ENCODE data around the gene ZNF483.
"Not testable (repeated sequence)": the region's sequence is repeated elsewhere in the genome, so short reads cannot be mapped to it uniquely, and the experiment has no call there.

ZNF483 gene

GRCh38 chr9:111615928-111616327 lies 90.9 kb downstream of the ZNF483 start:
- Histone ChIP-seq H3K4me2 (ENCODE audit: low read length) (no peak overlapping the region), H2AFZ (no peak overlapping the region), H3K9me3 (ENCODE audit: control insufficient read depth, low read length) (no peaks in the 10 kb centered on the region), H3K4me3 (ENCODE audit: low read depth, low read length) (no peak overlapping the region), H3K9ac (no peak overlapping the region), H3K36me3 (ENCODE audit: control insufficient read depth, insufficient read depth, low read length) (no peaks in the 10 kb centered on the region), H3K27ac (no peak overlapping the region), H3K79me2 (no peaks in the 10 kb centered on the region), H3K27me3 (ENCODE audit: control insufficient read depth, insufficient read depth, low read length) (no peaks in the 10 kb centered on the region), H3K4me1 (peaks cover 3% of the 10 kb centered on the region)
- TF ChIP-seq CTCF (IDR thresholded peaks at IDR 0.05) = no peak

GRCh38 chr9:111617349-111617748 lies 92.4 kb downstream of the ZNF483 start:
- H3K27ac ChIP-seq; H3K4me2 ChIP-seq (ENCODE audit: low read length); H3K79me2 ChIP-seq; H3K27me3 ChIP-seq (ENCODE audit: control insufficient read depth, insufficient read depth, low read length); H2AFZ ChIP-seq; H3K4me1 ChIP-seq; H3K9me3 ChIP-seq (ENCODE audit: control insufficient read depth, low read length); H3K4me3 ChIP-seq (ENCODE audit: low read depth, low read length); H3K9ac ChIP-seq; H3K36me3 ChIP-seq (ENCODE audit: control insufficient read depth, insufficient read depth, low read length): not testable (repeated sequence)

- Histone ChIP-seq H3K4me1 (no peaks in the 10 kb centered on the region), H3K36me3 (ENCODE audit: control insufficient read depth, insufficient read depth, low read length) (no peaks in the 10 kb centered on the region), H3K27ac (no peak overlapping the region), H3K4me3 (ENCODE audit: low read depth, low read length) (no peak overlapping the region), H3K9ac (no peak overlapping the region), H2AFZ (no peak overlapping the region), H3K79me2 (no peaks in the 10 kb centered on the region), H3K27me3 (ENCODE audit: control insufficient read depth, insufficient read depth, low read length) (no peaks in the 10 kb centered on the region), H3K4me2 (ENCODE audit: low read length) (no peak overlapping the region), H3K9me3 (ENCODE audit: control insufficient read depth, low read length) (no peaks in the 10 kb centered on the region)
- TF ChIP-seq CTCF (IDR thresholded peaks at IDR 0.05) = peak; percentile 67
These were observed 97.0 kb downstream of the ZNF483 start for GRCh38 chr9:111621895-111622480.

- Histone ChIP-seq H3K27ac (no peak overlapping the region), H3K9ac (no peak overlapping the region), H3K9me3 (ENCODE audit: control insufficient read depth, low read length) (no peaks in the 10 kb centered on the region), H2AFZ (no peak overlapping the region), H3K79me2 (no peaks in the 10 kb centered on the region), H3K4me2 (ENCODE audit: low read length) (no peak overlapping the region), H3K27me3 (ENCODE audit: control insufficient read depth, insufficient read depth, low read length) (no peaks in the 10 kb centered on the region), H3K36me3 (ENCODE audit: control insufficient read depth, insufficient read depth, low read length) (no peaks in the 10 kb centered on the region), H3K4me3 (ENCODE audit: low read depth, low read length) (no peak overlapping the region), H3K4me1 (no peaks in the 10 kb centered on the region)
- no peak for TF ChIP-seq CTCF (IDR thresholded peaks at IDR 0.05)
These were observed 97.6 kb downstream of the ZNF483 start for GRCh38 chr9:111622626-111623025.
